Measurements from ENCODE around the gene PDCL2. TPM values are rescaled to one million over a fixed set of nuclear protein-coding genes. Genes with fewer than 3 reads are reported as not detected.

The PDCL2 gene
- total and polyA plus RNA-seq, 5 donors from 2014 or later = not detected

- H3K9me3 ChIP-seq (ENCODE audit: control insufficient read depth in 2 of 2, low read length in 2 of 2) = no peaks in the 10 kb centered on the region
- H3K27ac ChIP-seq (ENCODE audit: insufficient read depth, low read length, poor library complexity, severe bottlenecking) = peak overlapping the region; percentile 85
- Mint-ChIP-seq H3K9me3 (no peaks in the 10 kb centered on the region), H3K4me1 (peaks cover 38 to 53% (median 47%) of the 10 kb centered on the region in 4 donors), H3K27ac (no peak overlapping the region), H3K36me3 (no peaks in the 10 kb centered on the region), H3K4me3 (peak overlapping the region; percentile 91 to 98 (median 95)), H3K27me3 (peaks cover 24% of the 10 kb centered on the region)
- no peaks in the 10 kb centered on the region for H3K27me3 ChIP-seq (ENCODE audit: control insufficient read depth, insufficient read depth, low read length)
- no peaks in the 10 kb centered on the region for H3K36me3 ChIP-seq (ENCODE audit: control insufficient read depth, insufficient read depth, low read length)
- ATAC-seq (ENCODE audit: low read depth in 2 of 2) (peak in 1 of 2 donors; percentile 61), DNase-seq (no peak)
- no peak overlapping the region for H3K4me3 ChIP-seq (ENCODE audit: low read depth, low read length)
- H3K4me1 ChIP-seq (ENCODE audit: control insufficient read depth, insufficient read depth, low read length, poor library complexity, severe bottlenecking) = peaks cover 27% of the 10 kb centered on the region
These were observed 45.6 kb downstream of the PDCL2 start for GRCh38 chr4:55546506-55546755.

DNA sequence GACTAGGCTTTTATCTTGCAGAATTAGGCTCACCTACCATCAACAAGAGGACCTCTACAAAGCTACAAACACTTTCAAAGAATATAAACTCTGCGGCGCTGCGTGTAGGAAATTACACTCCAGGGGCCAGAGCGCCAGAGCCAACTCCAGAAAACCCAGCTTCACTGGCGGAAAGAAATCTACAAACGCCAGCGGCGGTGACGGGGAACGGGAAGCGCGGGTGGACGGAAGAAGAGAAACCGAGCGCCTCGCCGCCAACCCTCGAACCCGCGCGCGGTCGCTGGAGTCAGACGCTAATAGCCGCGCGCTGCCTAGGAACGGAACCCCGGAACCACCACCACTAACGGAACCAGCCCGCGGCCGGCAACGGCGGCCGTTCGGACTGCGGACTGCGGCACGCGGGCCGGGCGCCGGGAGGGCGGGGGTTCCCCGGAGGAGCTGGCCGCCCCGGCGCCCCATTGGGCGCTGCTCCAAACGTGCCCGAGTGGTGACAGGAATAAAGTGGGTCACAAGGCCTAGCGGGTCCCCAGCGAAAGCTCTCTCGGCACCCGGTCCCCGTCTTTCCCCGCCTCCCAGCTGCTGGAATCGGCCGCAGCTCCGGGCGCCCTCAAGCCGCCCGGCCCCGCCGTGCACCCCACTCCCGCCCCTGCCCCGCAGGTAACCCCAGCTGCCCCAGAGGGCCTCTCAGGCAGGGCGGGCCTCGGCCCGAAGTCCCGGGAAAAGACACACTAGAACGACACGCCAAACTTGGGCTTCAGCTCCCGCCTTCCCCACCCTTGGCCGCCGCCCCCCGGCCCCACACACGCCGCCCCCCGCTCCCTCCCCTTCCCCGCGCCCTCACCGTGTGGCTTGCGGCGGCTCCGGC is 46.2 kb downstream of the PDCL2 start:
- ATAC-seq (ENCODE audit: low read depth in 2 of 2) = peak; percentile 38 to 42

GRCh38 chr4:55545151-55545550 is 46.9 kb downstream of the PDCL2 start:
- ATAC-seq (ENCODE audit: low read depth in 2 of 2) = no peak
- H3K9me3 ChIP-seq (ENCODE audit: control insufficient read depth in 2 of 2, low read length in 2 of 2) = no peaks in the 10 kb centered on the region
- H3K36me3 ChIP-seq (ENCODE audit: control insufficient read depth, insufficient read depth, low read length) = no peaks in the 10 kb centered on the region
- peak overlapping the region; percentile 78 for H3K4me3 ChIP-seq (ENCODE audit: low read depth, low read length)
- H3K4me1 ChIP-seq (ENCODE audit: control insufficient read depth, insufficient read depth, low read length, poor library complexity, severe bottlenecking) = peaks cover 31% of the 10 kb centered on the region
- no peaks in the 10 kb centered on the region for H3K9me3 Mint-ChIP-seq
- H3K36me3 Mint-ChIP-seq = peaks cover 3% of the 10 kb centered on the region
- H3K4me1 Mint-ChIP-seq = peaks cover 42 to 62% (median 51%) of the 10 kb centered on the region in 4 donors
- no peak for DNase-seq
- no peaks in the 10 kb centered on the region for H3K27me3 ChIP-seq (ENCODE audit: control insufficient read depth, insufficient read depth, low read length)
- peak overlapping the region in 2 of 3 donors; percentile 93 to 94 for H3K27ac Mint-ChIP-seq
- H3K4me3 Mint-ChIP-seq = peak overlapping the region; percentile 98 to 99 (median 98)
- peaks cover 24% of the 10 kb centered on the region for H3K27me3 Mint-ChIP-seq
- H3K27ac ChIP-seq (ENCODE audit: insufficient read depth, low read length, poor library complexity, severe bottlenecking) = peak overlapping the region; percentile 85

More for the DNA sequence above, 46.2 kb downstream of the PDCL2 start:
- Mint-ChIP-seq H3K4me1 (peaks cover 40 to 57% (median 51%) of the 10 kb centered on the region in 4 donors), H3K9me3 (no peaks in the 10 kb centered on the region), H3K36me3 (no peaks in the 10 kb centered on the region), H3K27me3 (peaks cover 24% of the 10 kb centered on the region), H3K27ac (peak overlapping the region; percentile 93 to 94 (median 93)), H3K4me3 (peak overlapping the region; percentile 98 to 99 (median 98))
- Histone ChIP-seq H3K9me3 (ENCODE audit: control insufficient read depth in 2 of 2, low read length in 2 of 2) (no peaks in the 10 kb centered on the region), H3K4me3 (ENCODE audit: low read depth, low read length) (peak overlapping the region; percentile 78), H3K4me1 (ENCODE audit: control insufficient read depth, insufficient read depth, low read length, poor library complexity, severe bottlenecking) (peaks cover 31% of the 10 kb centered on the region), H3K27me3 (ENCODE audit: control insufficient read depth, insufficient read depth, low read length) (no peaks in the 10 kb centered on the region), H3K27ac (ENCODE audit: insufficient read depth, low read length, poor library complexity, severe bottlenecking) (peak overlapping the region; percentile 85), H3K36me3 (ENCODE audit: control insufficient read depth, insufficient read depth, low read length) (no peaks in the 10 kb centered on the region)
- DNase-seq = peak; percentile 61 to 63 (median 62)

GRCh38 chr4:55543858-55544257 is 48.2 kb downstream of the PDCL2 start:
- H3K9me3 ChIP-seq (ENCODE audit: control insufficient read depth in 2 of 2, low read length in 2 of 2) = no peaks in the 10 kb centered on the region
- Mint-ChIP-seq H3K27ac (peak overlapping the region in 2 of 3 donors; percentile 49 to 82), H3K27me3 (peaks cover 20% of the 10 kb centered on the region), H3K36me3 (peaks cover 3% of the 10 kb centered on the region), H3K4me1 (peaks cover 37 to 73% (median 54%) of the 10 kb centered on the region in 4 donors), H3K9me3 (no peaks in the 10 kb centered on the region), H3K4me3 (peak overlapping the region in 2 of 4 donors; percentile 86 to 98)
- peak overlapping the region; percentile 78 for H3K4me3 ChIP-seq (ENCODE audit: low read depth, low read length)
- H3K36me3 ChIP-seq (ENCODE audit: control insufficient read depth, insufficient read depth, low read length) = no peaks in the 10 kb centered on the region
- no peak overlapping the region for H3K27ac ChIP-seq (ENCODE audit: insufficient read depth, low read length, poor library complexity, severe bottlenecking)
- no peaks in the 10 kb centered on the region for H3K27me3 ChIP-seq (ENCODE audit: control insufficient read depth, insufficient read depth, low read length)
- ATAC-seq (ENCODE audit: low read depth in 2 of 2) (no peak), DNase-seq (peak in 1 of 3 donors; percentile 11)
- H3K4me1 ChIP-seq (ENCODE audit: control insufficient read depth, insufficient read depth, low read length, poor library complexity, severe bottlenecking) = peaks cover 36% of the 10 kb centered on the region

DNA sequence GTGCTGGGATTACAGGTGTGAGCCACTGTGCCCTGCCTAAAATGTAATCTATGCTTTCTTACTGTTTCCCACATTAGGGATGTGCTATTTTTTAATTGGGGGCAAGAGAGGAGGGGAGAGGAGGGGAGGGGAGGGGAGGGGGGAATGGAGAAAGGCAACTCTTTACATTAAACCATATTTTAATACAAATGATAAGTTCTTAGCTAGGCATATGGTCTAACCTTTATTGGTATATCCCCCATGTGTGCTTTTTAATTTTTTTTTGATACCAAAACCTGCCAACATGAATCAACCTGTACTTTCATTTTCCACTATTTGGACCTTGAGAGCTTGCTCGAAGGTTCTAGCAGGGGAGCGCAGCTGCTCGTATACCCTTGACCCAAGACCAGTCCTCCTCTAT is 51.8 kb downstream of the PDCL2 start:
- H3K4me3 Mint-ChIP-seq = peak overlapping the region in 1 of 4 donors; percentile 80

DNA sequence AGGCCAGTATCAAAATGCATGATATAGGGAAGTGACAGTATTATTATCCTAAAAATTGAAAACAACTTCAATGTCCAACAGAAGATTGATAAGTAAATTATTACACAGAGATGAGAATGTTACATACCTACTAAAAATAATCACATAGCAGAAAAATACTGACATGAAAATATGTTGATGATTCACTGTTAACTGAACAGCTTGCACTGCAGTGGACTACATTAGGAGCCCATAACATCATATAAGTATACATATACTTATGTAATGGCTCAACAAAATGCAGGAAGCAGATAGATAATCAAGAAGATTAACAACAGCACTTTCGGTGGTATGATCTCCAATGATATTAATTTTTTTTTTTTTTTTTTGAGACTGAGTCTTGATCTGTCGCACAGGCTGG is 52.4 kb downstream of the PDCL2 start:
- DNase-seq (no peak), ATAC-seq (ENCODE audit: low read depth in 2 of 2) (peak in 1 of 2 donors; percentile 25)
- no peaks in the 10 kb centered on the region for H3K27me3 ChIP-seq (ENCODE audit: control insufficient read depth, insufficient read depth, low read length)
- no peaks in the 10 kb centered on the region for H3K36me3 ChIP-seq (ENCODE audit: control insufficient read depth, insufficient read depth, low read length)
- Mint-ChIP-seq H3K36me3 (peaks cover 14% of the 10 kb centered on the region), H3K9me3 (peaks cover 0 to 1% (median 0%) of the 10 kb centered on the region in 7 donors), H3K27me3 (no peaks in the 10 kb centered on the region), H3K4me1 (peaks cover 42 to 78% (median 59%) of the 10 kb centered on the region in 4 donors), H3K27ac (no peak overlapping the region), H3K4me3 (no peak overlapping the region)
- no peak overlapping the region for H3K4me3 ChIP-seq (ENCODE audit: low read depth, low read length)
- no peaks in the 10 kb centered on the region for H3K9me3 ChIP-seq (ENCODE audit: control insufficient read depth in 2 of 2, low read length in 2 of 2)
- H3K27ac ChIP-seq (ENCODE audit: insufficient read depth, low read length, poor library complexity, severe bottlenecking) = no peak overlapping the region
- H3K4me1 ChIP-seq (ENCODE audit: control insufficient read depth, insufficient read depth, low read length, poor library complexity, severe bottlenecking) = peaks cover 39% of the 10 kb centered on the region

More for the DNA sequence above, 51.8 kb downstream of the PDCL2 start:
- Histone ChIP-seq H3K27me3 (ENCODE audit: control insufficient read depth, insufficient read depth, low read length) (no peaks in the 10 kb centered on the region), H3K27ac (ENCODE audit: insufficient read depth, low read length, poor library complexity, severe bottlenecking) (no peak overlapping the region), H3K9me3 (ENCODE audit: control insufficient read depth in 2 of 2, low read length in 2 of 2) (no peaks in the 10 kb centered on the region), H3K4me3 (ENCODE audit: low read depth, low read length) (no peak overlapping the region), H3K4me1 (ENCODE audit: control insufficient read depth, insufficient read depth, low read length, poor library complexity, severe bottlenecking) (peaks cover 45% of the 10 kb centered on the region), H3K36me3 (ENCODE audit: control insufficient read depth, insufficient read depth, low read length) (no peaks in the 10 kb centered on the region)
- peaks cover 2% of the 10 kb centered on the region for H3K27me3 Mint-ChIP-seq
- H3K9me3 Mint-ChIP-seq = peaks cover 0 to 1% (median 0%) of the 10 kb centered on the region in 7 donors
- ATAC-seq (ENCODE audit: low read depth in 2 of 2) = no peak
- peak overlapping the region in 2 of 3 donors; percentile 49 to 70 for H3K27ac Mint-ChIP-seq
- H3K4me1 Mint-ChIP-seq = peaks cover 48 to 83% (median 64%) of the 10 kb centered on the region in 4 donors
- DNase-seq = no peak
- peaks cover 14% of the 10 kb centered on the region for H3K36me3 Mint-ChIP-seq

DNA sequence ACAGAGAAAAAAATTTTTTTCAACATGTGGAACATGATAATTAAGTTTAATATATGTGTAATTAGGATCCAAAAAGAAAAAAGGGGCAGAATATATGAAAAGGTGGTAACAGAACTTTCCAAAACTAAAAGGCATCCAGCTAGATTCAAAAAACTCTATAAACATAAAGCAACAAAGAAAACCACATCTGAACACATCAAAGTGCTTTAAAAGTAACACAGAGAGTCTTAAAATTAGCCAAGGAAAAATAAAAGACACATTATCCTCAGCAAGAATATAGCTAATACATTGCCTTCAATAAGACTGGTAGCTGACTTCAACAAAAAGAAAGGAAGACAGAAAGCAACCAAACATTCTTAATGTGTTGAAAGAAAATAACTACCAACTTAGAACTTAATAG is 53.5 kb downstream of the PDCL2 start:
- H3K4me1 Mint-ChIP-seq = peaks cover 33 to 72% (median 51%) of the 10 kb centered on the region in 4 donors
- Histone ChIP-seq H3K27me3 (ENCODE audit: control insufficient read depth, insufficient read depth, low read length) (no peaks in the 10 kb centered on the region), H3K27ac (ENCODE audit: insufficient read depth, low read length, poor library complexity, severe bottlenecking) (no peak overlapping the region), H3K4me3 (ENCODE audit: low read depth, low read length) (peak overlapping the region; percentile 7), H3K9me3 (ENCODE audit: control insufficient read depth in 2 of 2, low read length in 2 of 2) (no peaks in the 10 kb centered on the region), H3K4me1 (ENCODE audit: control insufficient read depth, insufficient read depth, low read length, poor library complexity, severe bottlenecking) (peaks cover 31% of the 10 kb centered on the region), H3K36me3 (ENCODE audit: control insufficient read depth, insufficient read depth, low read length) (no peaks in the 10 kb centered on the region)
- ATAC-seq (ENCODE audit: low read depth in 2 of 2) (no peak), DNase-seq (no peak)
- H3K4me3 Mint-ChIP-seq = peak overlapping the region; percentile 6 to 47 (median 33)
- H3K9me3 Mint-ChIP-seq = peaks cover 0 to 6% (median 1%) of the 10 kb centered on the region in 7 donors
- H3K27me3 Mint-ChIP-seq = no peaks in the 10 kb centered on the region
- peak overlapping the region in 1 of 3 donors; percentile 38 for H3K27ac Mint-ChIP-seq
- peaks cover 22% of the 10 kb centered on the region for H3K36me3 Mint-ChIP-seq
